DMS53 treated with DMSO at 0.1 percent for 48 hours (cell line): ENCODE measurements around the gene SF3B5.
"Not testable (repeated sequence)": the region's sequence is repeated elsewhere in the genome, so short reads cannot be mapped to it uniquely, and the experiment has no call there.

ENCODE experiments used
- DNase-seq: peaks from one replicate; lab custom pipeline; 2025; ENCODE audit not compliant: unreplicated experiment; lab: John Stamatoyannopoulos, UW

The SF3B5 gene

GRCh38 chr6:144095134-144096002 lies at the start of gene SF3B5:
TSS of gene SF3B5 (minus strand) at chr6:144095573. CDS start at chr6:144095497, 76 bp downstream.
- DNase-seq, result peak; percentile 93

GRCh38 chr6:144144996-144145395 lies 49.6 kb upstream of the SF3B5 start:
- no peak for DNase-seq

- no peak for DNase-seq
Measured at GRCh38 chr6:144143878-144144277, 48.5 kb upstream of the SF3B5 start.

- DNase-seq, result no peak
Measured at GRCh38 chr6:144143106-144143505, 47.7 kb upstream of the SF3B5 start.

- DNase-seq, result no peak
Measured at GRCh38 chr6:144141470-144141869, 46.1 kb upstream of the SF3B5 start.

- no peak for DNase-seq
Measured at GRCh38 chr6:144140867-144141266, 45.5 kb upstream of the SF3B5 start.

- DNase-seq, result no peak
Measured at GRCh38 chr6:144139817-144140216, 44.4 kb upstream of the SF3B5 start.

GRCh38 chr6:144138542-144138941 lies 43.2 kb upstream of the SF3B5 start:
- DNase-seq, result no peak

GRCh38 chr6:144134737-144135136 lies 39.4 kb upstream of the SF3B5 start:
- DNase-seq, result no peak

GRCh38 chr6:144134176-144134575 lies 38.8 kb upstream of the SF3B5 start:
- DNase-seq, result no peak

- DNase-seq, result no peak
Measured at GRCh38 chr6:144133225-144133821, 38.0 kb upstream of the SF3B5 start.

- not testable (repeated sequence) for DNase-seq
Measured at GRCh38 chr6:144132167-144132690, 36.9 kb upstream of the SF3B5 start.

GRCh38 chr6:144131248-144131709 lies 35.9 kb upstream of the SF3B5 start:
- DNase-seq, result no peak

GRCh38 chr6:144129469-144129868 lies 34.1 kb upstream of the SF3B5 start:
- no peak for DNase-seq

GRCh38 chr6:144127097-144127496 lies 31.7 kb upstream of the SF3B5 start:
- no peak for DNase-seq

GRCh38 chr6:144123836-144124235 lies 28.5 kb upstream of the SF3B5 start:
- no peak for DNase-seq

GRCh38 chr6:144123421-144123820 lies 28.0 kb upstream of the SF3B5 start:
- DNase-seq, result no peak

GRCh38 chr6:144122861-144123260 lies 27.5 kb upstream of the SF3B5 start:
- no peak for DNase-seq

- DNase-seq, result no peak
Measured at GRCh38 chr6:144119376-144119775, 24.0 kb upstream of the SF3B5 start.

- DNase-seq, result no peak
Measured at GRCh38 chr6:144115219-144115618, 19.8 kb upstream of the SF3B5 start.

GRCh38 chr6:144113366-144113765 lies 18.0 kb upstream of the SF3B5 start:
- DNase-seq, result no peak

GRCh38 chr6:144110210-144110609 lies 14.8 kb upstream of the SF3B5 start:
- DNase-seq, result no peak
